Mesenteric fat pad (tissue), 1 donor: ENCODE measurements around the gene VAC14. TPM values are rescaled to one million over a fixed set of nuclear protein-coding genes. Genes with fewer than 3 reads are reported as not detected.
A peak's percentile ranks its signal among the peaks of the same experiment; 100 is the strongest.

Source experiments
- DNase-seq: peaks from one replicate; pipeline ENCODE4 v3.0.0-alpha.2; 2020; ENCODE audit warnings: low spot score
- total RNA-seq: library from RNA; stranded (reverse); fragmentation: NEBNext Ultra II Directional; extraction: Animal tissue kit (Norgen Biotek cat#: 25700); gene quantifications from one replicate; pipeline ENCODE4 v1.2.1, GENCODE V29; 2021
- donor health status: DM: yes; HTN: yes; CAD: no.

The VAC14 gene
- total RNA-seq, 1 donor from 2014 or later: 37.6 TPM

DNA sequence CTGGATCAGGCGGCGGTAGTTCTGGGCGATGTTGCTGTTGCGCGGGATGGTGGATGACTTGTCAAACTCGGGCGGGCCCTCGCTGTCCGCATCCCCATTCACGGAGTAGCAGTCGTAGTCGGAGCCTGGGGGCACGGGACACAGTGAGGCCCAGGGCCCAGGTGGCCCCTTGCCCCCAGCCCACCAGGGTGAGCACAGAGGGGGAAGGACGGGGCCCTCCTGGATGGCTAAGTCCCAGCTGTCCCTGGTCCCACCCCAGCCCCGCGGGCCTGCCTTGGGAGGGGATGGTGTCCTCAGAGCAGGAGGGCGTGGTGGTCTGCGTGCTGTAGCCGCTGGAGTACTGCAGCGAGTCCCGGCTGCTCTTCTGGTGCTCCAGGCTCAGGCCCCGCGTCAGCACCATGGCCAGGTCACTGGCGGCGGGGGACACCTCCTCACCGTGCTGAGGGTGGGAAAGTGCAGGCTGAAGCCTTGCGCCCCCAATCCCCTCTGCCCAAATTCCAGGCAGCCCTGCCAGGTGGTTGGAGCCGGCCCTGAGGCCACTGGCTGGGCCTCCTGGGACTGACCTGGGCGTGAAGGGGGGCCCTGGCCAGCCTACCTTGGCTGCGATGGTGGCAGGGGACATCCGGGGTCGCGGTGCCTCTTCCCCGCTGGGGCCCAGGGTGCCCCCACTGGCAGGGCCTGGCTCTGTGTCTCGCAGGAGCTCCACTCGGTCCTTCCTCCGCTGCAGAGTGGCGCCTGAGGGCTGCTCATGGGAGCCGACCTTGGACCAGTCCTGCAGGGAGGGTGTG is 136.4 kb downstream of the VAC14 start:
- DNase-seq: no peak

DNA sequence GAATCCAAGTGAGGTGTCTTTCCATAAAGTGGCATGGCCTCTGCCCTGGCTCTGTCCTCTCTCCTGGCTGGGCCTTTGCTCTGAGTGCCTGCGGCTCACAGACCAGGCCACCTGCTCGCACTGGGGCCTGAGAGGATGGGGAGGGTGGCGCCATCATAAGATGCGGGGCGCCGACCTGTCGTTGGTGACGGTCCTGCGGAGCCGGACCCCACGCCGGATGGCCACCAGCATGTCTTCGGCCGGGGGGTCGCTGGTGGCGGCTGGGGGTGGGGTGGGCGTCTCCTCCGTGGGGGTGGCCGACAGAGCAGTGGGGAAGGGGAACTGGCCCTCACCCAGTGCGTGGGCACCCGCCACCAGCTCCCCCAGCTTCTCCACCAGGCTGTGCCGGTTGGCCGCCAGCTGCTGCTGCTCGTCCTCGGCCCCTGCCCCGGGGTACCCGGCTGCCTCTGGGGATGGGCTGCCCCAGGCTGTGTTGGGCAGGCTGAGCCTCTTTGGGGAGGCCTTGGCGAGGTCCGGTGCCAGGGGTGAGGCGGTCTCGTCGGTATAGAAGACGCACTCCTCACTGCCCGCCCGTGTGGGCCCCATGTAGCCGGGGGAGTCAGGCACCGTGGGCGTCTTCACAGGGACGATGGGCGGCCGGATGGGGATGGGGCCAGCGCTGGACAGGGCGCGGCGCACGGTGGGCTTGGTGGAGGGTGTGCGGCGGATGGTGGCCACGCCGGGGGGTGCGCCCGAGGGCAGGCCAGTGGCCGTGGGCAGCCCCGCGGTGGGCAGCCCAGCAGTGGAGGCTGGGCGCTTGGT is 137.2 kb downstream of the VAC14 start:
- DNase-seq: no peak

DNA sequence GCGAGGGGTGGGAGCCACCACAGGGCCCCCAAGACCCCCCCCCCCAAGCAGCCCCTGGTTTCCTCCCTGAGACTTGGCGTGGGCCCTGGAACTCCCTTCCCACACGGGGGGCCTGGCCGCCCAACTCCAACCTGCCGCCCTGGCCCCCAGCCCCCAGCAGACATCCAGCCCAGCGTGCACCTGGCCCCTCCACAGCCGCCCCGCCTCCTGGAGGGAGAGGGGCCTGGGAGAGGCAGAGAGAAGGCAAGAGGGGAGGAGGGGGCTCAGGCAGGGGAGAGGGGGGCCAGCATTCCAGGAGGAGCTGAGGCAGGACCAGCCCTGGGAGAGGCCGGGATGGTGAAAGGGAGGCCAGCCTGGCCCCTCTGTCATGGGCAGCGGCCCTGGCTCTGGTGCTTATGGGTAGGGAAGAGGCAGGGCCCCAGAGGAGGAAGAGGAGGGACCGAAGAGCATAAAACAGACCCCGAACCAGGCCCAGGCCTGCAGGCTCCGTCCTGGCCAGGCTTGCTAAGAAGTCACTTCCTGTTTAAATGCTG is 137.9 kb downstream of the VAC14 start:
- DNase-seq: no peak

DNA sequence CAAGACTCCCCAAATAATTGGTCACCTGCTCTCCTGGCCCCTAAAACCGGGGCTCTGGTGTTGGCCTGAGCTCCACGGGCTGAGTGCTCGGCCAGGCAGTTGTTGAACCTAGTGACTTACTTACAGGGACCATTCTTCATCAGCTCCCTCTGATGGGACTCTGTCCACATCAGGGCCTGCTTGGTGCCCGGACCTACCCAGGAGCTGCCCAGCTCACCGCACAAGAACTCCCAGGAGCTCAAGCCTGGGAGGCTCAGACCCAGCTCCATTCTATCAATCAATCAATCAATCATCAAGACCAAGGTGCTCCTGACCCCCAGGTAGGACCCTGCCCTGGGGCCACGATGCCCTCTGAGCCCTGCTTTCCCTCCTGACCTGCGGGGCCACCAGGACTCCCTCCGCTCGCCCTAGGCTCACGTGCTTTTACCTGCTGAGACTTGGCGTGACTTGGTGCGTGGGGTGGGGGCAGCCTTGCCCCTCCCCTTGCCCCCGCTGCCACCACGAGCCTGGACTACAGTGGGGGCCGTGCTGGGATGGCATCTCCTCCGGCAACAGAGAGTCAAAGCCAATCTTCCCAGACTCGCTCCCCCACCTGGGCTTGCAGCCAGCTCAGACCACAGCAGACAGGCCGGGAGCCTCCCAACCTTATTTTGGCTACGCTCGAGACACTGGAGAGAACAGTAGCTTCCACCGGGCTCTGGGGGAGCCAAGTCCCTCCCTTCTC is 138.9 kb downstream of the VAC14 start:
- no peak for DNase-seq

DNA sequence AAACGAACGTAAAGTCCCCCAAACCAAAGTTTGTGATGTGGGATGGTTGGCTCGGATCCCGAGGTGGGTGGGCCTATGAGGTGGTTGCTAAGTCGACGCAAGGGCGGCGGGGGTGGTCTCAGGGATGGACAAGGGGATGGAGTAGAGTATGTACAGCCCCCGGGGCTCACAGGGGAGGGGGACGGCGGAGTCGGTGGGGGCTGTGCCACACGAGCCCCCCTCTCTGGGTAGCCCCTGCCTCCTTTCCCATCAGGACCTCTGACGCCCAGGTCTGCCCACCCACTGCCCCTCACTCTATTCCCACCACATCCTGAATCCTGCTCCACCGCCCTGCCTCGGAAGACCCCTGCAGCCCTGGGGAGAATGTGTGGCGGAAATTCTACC is 139.4 kb downstream of the VAC14 start:
- peak; percentile 75 for DNase-seq

DNA sequence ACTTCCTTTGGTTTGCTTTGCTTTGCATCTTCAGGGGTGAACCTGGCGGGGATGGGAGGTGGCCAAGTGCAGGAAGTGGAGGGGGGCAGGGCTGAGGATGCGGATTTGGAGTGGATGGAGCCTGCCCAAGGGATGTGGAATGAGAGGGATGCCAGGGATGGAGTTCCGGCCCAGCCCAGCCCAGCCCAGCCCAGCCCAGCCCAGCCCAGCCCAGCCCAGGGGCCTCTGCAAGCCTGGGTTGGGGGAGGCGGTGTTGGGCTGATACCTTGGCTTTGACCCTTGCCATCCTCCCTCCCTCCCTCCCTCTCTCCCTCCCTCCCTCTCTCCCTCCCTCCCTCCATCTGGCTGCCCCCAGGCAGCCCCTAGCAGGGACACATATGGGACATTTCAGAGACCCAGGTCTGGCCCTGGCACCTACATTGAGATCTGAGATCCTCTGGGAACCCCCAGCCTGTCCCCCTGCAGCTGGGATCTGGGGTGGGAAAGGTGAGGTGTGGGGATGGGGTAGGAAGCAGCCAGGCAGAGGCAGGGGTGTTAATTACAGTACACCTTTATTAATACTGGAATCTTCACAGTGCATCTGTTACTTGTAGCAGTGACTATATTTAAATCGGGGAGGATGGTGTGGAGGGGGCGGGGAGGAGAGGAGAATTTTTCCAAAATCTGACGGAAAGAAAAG is 140.1 kb downstream of the VAC14 start:
- DNase-seq: peak; percentile 76

DNA sequence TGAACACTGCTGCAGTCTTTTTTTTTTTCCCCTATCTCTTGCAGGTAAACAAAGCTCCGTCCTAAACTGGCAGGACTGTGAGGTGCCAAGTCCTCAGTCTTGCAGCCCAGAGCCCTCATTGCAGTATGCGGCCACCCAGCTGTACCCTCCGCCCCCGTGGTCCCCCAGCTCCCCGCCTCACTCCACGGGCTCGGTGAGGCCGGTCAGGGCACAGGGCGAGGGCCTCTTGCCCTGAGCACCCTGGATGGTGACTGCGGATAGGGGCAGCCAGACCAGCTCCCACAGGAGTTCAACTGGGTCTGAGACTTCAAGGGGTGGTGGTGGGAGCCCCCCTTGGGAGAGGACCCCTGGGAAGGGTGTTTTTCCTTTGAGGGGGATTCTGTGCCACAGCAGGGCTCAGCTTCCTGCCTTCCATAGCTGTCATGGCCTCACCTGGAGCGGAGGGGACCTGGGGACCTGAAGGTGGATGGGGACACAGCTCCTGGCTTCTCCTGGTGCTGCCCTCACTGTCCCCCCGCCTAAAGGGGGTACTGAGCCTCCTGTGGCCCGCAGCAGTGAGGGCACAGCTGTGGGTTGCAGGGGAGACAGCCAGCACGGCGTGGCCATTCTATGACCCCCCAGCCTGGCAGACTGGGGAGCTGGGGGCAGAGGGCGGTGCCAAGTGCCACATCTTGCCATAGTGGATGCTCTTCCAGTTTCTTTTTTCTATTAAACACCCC is 140.8 kb downstream of the VAC14 start:
- DNase-seq: peak; percentile 84

DNA sequence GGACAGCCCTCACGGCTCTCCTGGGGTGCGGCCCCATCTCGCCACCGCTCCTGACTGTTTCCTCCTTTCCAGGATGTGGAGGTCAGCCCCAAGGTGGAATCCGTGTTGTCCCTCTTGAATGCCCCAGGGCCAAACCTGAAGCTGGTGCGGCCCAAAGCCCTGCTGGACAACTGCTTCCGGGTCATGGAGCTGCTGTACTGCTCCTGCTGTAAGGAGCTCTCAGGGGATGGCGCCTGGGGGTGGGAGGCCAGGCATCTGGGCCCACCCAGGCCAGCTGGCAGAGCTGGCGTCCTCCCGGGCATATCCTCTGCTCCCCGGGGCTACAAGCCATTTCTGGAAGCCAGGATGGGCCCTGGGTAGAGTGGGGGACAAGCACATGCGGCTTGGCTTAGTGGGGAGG is 141.4 kb downstream of the VAC14 start:
- DNase-seq: peak; percentile 75

DNA sequence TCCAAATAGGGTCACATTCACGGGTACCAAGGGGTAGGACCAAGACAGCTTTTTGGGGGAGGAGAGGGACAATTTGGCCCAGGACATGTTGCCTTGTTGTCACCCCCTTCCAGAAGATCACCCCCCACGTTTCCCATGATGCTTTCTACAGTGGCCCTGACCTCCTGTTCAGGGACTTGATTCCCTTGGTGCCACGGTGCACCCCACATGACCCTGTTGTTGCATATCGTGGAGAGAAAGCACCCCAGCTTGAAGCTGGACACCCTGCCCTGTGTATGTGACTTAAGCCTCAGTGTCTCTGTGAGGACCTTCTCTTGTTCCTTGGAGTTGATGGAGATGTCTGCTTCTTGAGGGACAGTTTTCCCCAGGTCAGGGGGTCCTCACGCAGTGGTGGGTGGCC is 142.0 kb downstream of the VAC14 start:
- no peak for DNase-seq

DNA sequence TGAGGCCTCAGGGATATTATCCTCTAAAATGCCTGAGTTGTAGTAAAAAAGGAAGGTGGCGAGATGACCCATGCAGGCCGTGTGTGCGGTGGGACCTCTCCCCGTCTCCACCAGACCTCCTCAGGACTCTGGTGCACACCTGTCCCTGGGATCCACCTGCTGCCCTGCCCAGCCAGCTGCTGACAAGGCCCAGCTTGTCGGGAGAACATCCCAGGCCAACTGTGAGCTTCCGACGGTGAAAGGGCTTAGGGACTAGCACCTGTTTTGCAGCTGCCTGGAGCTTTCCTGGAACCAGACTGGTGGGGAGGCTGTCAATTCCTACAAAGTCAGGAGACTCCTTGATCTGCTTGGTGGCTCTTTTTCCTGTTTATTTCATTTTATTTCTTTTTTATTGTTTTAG is 143.0 kb downstream of the VAC14 start:
- no peak for DNase-seq

DNA sequence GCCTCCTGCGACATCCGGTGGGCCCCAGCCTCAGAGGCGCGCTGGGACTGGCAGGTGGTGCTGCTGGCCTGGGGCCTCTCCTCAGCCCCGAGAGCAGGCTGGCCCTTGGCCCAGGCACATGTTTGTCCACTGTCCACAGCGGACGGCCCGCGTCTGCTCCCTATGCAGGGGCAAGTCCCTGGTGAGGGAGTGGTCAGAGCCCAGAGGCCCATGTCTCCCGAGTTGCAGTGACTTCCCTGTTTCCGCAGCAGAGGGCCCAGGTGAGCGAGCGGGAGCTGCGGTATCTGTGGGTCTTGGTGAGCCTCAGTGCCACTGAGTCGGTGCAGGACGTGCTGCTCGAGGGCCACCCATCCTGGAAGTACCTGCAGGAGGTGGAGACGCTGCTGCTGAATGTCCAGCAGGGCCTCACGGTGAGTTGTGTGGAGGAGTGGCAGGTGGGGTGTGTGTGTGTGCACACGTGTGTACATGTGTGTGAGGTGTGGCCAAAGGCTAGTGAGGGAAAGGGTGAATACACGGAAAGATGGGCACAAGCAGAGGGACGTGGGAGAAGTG is 144.2 kb downstream of the VAC14 start:
- DNase-seq: no peak

DNA sequence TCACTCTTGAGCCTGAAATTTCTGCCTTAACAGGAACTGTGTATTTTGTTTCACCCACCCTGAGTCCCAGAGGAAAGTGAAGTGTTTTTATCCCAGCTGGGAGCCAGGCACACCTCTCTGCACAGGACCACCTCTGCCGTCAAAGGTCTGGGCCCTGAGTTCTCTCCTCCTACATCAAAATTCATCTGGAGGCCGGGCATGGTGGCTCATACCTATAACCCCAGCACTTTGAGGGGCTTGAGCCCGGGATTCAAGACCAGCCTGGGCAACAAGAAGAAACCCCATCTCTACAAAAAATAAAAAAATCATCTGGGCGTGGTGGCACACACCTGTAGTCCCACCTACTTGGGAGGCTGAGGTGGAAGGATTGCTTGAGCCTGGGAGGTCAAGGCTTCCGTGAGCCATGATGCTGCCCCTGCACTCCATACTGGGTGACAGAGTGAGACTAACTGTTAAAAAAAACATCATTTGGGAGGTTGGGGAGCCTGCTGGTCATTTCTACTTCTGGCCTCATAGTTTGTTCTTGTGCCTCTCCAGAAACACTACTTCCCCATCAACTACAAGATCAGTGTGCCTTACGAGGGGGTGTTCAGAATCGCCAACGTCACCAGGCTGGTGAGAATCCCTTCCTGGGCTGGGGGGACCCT is 144.8 kb downstream of the VAC14 start:
- DNase-seq: no peak

DNA sequence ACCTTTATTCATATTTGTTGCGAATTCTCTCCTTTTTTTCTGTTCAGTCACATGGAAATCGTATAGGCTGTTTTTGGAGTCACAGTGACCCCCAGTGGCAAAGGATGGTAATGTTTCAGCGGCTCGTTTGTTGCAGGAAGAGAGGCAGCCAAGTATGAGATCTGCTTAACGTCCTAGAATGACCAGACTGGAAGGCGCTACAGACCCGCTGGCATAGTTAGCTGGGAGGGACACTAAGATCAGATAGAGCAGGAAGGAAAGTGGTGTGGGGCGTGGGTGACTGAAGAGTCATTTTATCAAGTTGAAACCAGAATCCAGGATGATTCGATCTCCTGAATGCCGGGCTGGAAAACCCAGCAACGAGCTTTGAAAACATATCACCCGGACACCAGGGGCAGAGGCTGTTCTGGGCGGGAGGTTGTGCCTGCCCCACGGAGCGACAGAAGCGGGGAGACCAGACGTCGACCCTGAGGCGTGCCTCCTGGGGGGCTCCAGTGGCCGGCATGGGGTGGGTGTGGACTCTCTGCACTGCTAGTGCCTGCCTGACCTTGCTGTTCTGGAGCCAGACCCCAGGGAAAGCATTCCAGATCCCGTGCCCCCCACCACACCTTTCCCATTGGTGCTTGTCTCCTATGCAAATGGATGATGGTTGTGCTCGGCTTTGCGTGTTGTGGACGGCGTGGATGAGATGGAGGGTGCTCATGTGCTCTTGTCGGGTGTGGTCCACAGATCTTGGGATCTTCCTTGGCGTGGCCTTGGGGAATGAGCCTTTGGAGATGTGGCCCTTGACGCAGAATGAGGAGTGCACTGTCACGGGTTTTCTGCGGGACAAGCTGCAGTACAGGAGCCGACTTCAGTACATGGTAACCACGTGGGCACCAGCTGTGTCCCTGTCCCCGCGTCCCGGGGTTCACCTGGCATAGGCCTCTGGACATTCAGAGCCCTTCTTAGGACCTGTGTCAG is 146.9 kb downstream of the VAC14 start:
- peak; percentile 90 for DNase-seq

DNA sequence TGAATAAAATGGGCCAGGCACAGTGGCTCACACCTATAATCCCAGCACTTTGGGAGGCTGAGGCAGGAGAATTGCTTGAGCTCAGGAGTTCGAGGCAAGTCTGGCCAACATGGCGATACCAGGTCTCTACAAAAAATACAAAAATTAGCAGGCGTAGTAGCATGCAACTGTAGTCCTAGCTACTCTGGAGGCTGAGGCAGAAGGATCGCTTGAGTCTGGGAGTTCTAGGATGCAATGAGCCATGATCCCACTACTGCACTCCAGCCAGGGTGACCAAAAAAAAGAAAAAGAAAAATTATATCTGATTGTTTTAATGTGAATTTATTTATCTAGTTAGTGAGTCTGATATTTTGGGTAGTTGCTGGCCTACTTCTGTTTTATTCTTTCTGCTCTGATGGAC is 147.6 kb downstream of the VAC14 start:
- DNase-seq: peak; percentile 14

DNA sequence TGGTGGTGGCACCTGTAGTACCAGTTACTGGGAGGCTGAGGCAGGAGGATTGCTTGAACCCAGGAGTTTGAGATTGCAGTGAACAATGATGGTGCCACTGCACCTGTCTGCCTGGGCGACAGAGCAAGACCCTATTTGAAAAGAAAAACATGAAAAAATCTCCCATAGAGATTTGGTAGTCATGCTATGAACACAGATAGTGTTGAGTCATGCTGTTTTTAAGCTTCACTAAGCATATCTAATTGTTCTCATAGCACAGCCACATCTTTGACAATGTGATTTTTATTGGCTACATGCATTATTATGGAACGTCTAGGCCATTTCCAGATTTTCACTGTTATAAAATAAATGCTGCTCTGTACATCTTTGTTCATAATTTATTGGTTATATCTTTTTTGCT is 148.6 kb downstream of the VAC14 start:
- DNase-seq: no peak

DNA sequence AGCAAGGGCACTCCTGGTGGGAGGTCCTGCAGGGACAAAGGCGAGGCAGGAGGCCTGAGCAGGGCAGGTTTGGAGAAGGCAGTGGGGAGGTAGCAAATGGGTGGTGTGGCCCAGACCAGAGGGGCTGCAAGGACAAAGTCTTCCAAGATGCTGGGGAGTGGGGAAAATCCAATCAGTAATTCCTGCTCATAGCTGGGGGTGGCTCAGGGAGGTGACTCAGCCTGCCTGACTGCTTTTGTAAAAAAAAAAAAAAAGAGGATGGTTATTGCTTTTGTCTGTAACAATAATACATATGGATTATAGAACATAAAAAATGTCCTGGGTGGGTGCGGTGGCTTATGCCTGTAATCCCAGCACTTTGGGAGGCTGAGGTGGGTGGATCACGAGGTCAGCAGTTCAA is 149.4 kb downstream of the VAC14 start:
- peak; percentile 35 for DNase-seq

DNA sequence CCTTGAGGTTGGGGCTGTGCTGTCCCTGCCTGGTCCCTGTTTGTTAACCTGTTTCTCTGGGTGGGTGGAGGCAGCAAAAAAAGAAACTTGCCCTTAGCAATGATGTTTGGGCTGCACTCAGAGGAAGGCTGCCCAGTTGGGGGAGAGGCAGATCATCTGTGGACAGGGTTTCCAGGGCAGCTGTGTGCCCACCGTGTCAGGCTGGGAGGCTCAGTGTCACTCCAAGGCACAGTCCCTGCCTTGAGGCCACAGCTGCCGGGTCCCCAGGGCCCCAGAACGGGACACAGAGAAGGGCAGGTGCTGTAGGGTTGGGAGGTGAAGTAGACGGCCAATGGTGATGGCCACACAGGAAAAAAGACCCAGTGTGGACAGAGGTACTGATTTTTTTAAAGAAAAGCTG is 150.7 kb downstream of the VAC14 start:
- DNase-seq: peak; percentile 82

DNA sequence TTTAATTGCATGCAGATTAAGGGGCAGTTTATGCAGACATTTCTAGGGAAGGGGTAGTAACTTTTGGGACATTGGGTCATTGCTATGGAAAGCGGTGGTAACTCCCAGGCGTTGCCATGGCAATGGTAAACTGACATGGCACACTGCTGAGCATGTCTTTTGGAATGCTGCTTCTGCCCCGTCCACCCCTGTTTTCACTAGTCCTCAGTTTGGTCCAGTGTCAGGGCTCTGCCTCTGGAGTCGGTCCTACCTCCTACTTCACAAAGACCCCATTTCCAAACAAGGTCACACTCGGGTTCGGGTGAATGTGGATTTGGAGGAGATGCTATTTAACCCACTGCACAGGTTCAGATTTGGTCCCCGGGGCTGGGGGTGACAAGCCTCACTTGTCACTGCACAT is 151.7 kb downstream of the VAC14 start:
- DNase-seq: peak; percentile 75
